Ectodermal cell (in vitro differentiated cells): Measurements from ENCODE around the gene TBC1D24.
A peak's percentile ranks its signal among the peaks of the same experiment; 100 is the strongest.

Experiments
- H3K27ac ChIP-seq: 2 replicates; pipeline ENCODE4 v1.7.0; 2013; ENCODE audit warnings: mild to moderate bottlenecking, low read depth, low read length; ENCODE audit not compliant: insufficient read depth, poor library complexity, severe bottlenecking
- H3K27me3 ChIP-seq: 2 replicates; pipeline ENCODE4 v1.7.0; 2013; ENCODE audit warnings: mild to moderate bottlenecking, low read length; ENCODE audit not compliant: insufficient read depth, control insufficient read depth, poor library complexity, severe bottlenecking
- H3K36me3 ChIP-seq: one replicate; pipeline ENCODE4 v1.7.0; 2013; ENCODE audit warnings: low read length; ENCODE audit not compliant: control insufficient read depth, insufficient read depth
- H3K4me1 ChIP-seq: one replicate; pipeline ENCODE4 v1.7.0; 2013; ENCODE audit warnings: low read length; ENCODE audit not compliant: control insufficient read depth, insufficient read depth
- H3K4me3 ChIP-seq: 2 replicates; pipeline ENCODE4 v1.7.0; 2013; ENCODE audit warnings: low read depth, low read length, control low read depth; ENCODE audit not compliant: insufficient read depth
- H3K9me3 ChIP-seq: 2 replicates; pipeline ENCODE4 v1.7.0; 2013; ENCODE audit warnings: mild to moderate bottlenecking, low read length, moderate library complexity; ENCODE audit not compliant: control insufficient read depth
- WGBS, 2 experiments: methylation state at CpG; one replicate each; pipeline ENCODE4 v1.1.7; 2013; ENCODE audit warnings: missing lambda C conversion rate in 2 of 2; 5-methylcytosine and 5-hydroxymethylcytosine counted together

TBC1D24 gene

GRCh38 chr16:2450535-2450934 lies 24.4 kb upstream of the TBC1D24 start:
- H3K9me3 ChIP-seq = no peaks in the 10 kb centered on the region
- H3K4me3 ChIP-seq = no peak overlapping the region
- 96 to 98% methylated on average over 8 of the region's 8 CpGs for WGBS, 2 experiments
- H3K27me3 ChIP-seq = no peaks in the 10 kb centered on the region
- H3K27ac ChIP-seq = no peak overlapping the region
- no peaks in the 10 kb centered on the region for H3K4me1 ChIP-seq
- peaks cover 65% of the 10 kb centered on the region for H3K36me3 ChIP-seq

- 96% methylated on average over 19 of the region's 19 CpGs for WGBS, 2 experiments
- Histone ChIP-seq H3K36me3 (peaks cover 62% of the 10 kb centered on the region), H3K27me3 (no peaks in the 10 kb centered on the region), H3K4me3 (no peak overlapping the region), H3K9me3 (no peaks in the 10 kb centered on the region), H3K27ac (no peak overlapping the region), H3K4me1 (no peaks in the 10 kb centered on the region)
Observed at GRCh38 chr16:2450975-2451381, 23.9 kb upstream of the TBC1D24 start.

DNA sequence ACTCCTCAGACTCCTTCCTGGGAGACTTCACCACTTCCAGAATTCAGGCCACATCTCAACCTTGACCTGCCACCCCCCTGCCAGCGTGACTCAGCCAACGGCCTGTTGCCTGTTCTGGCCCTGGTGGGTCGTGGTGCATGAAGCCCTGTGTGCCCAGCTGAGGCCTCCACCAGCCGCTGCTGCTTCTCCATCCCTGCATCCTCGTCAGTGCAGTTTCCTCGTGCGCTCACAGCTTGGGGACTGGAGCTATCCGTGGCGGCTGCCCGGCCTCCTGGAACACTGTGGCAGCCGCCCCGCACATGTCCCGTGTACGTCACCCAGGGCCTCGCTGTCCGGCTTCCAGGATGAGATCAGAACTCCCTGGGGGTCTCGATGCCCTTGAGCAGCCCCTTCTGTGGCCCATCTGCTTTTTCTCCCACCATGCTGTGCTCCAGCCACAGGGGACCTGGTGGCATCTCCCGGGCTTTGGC lies 23.0 kb upstream of the TBC1D24 start:
- no peaks in the 10 kb centered on the region for H3K27me3 ChIP-seq
- H3K27ac ChIP-seq = no peak overlapping the region
- peaks cover 63% of the 10 kb centered on the region for H3K36me3 ChIP-seq
- WGBS, 2 experiments = 93 to 96% methylated on average over 18 of the region's 18 CpGs
- H3K9me3 ChIP-seq = no peaks in the 10 kb centered on the region
- no peaks in the 10 kb centered on the region for H3K4me1 ChIP-seq
- H3K4me3 ChIP-seq = no peak overlapping the region

DNA sequence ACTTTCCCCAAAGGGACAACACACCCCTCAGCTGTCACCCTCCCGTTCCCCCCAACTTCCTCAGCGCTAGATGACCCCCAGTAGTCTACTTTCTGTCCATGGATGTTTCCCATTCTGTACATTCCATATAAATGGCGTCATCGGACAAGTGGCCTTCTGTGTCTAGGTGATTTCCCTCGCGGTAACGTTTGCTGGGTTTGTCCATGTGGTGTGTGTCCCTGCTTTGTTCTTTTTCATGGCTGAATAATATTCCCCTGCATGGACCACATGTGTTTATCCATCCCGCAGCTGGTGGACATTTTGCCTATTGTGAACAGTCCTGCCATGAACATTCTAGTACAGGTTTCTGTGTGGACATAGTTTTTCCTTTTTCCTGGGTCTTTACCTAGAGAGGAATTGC lies 22.3 kb upstream of the TBC1D24 start:
- Histone ChIP-seq H3K27me3 (no peaks in the 10 kb centered on the region), H3K36me3 (peaks cover 63% of the 10 kb centered on the region), H3K4me1 (no peaks in the 10 kb centered on the region), H3K27ac (no peak overlapping the region), H3K9me3 (no peaks in the 10 kb centered on the region), H3K4me3 (no peak overlapping the region)
- WGBS, 2 experiments = 96 to 98% methylated on average over 8 of the region's 8 CpGs

- Histone ChIP-seq H3K27ac (no peak overlapping the region), H3K9me3 (no peaks in the 10 kb centered on the region), H3K4me3 (no peak overlapping the region), H3K4me1 (peaks cover 10% of the 10 kb centered on the region), H3K36me3 (peaks cover 45% of the 10 kb centered on the region), H3K27me3 (no peaks in the 10 kb centered on the region)
- 96% methylated on average over 28 of the region's 28 CpGs for WGBS, 2 experiments
Observed at GRCh38 chr16:2455081-2455845, 19.7 kb upstream of the TBC1D24 start.

- H3K4me1 ChIP-seq = peaks cover 19% of the 10 kb centered on the region
- WGBS, 2 experiments = 97% methylated on average over 21 of the region's 21 CpGs
- peaks cover 42% of the 10 kb centered on the region for H3K36me3 ChIP-seq
- no peak overlapping the region for H3K27ac ChIP-seq
- H3K4me3 ChIP-seq = no peak overlapping the region
- H3K9me3 ChIP-seq = no peaks in the 10 kb centered on the region
- H3K27me3 ChIP-seq = no peaks in the 10 kb centered on the region
Observed at GRCh38 chr16:2456551-2457153, 18.3 kb upstream of the TBC1D24 start.

- no peaks in the 10 kb centered on the region for H3K9me3 ChIP-seq
- H3K27me3 ChIP-seq = no peaks in the 10 kb centered on the region
- H3K36me3 ChIP-seq = peaks cover 41% of the 10 kb centered on the region
- peaks cover 19% of the 10 kb centered on the region for H3K4me1 ChIP-seq
- H3K4me3 ChIP-seq = no peak overlapping the region
- 93 to 94% methylated on average over 13 of the region's 13 CpGs for WGBS, 2 experiments
- no peak overlapping the region for H3K27ac ChIP-seq
Observed at GRCh38 chr16:2457267-2457666, 17.7 kb upstream of the TBC1D24 start.

GRCh38 chr16:2457946-2458345 lies 17.0 kb upstream of the TBC1D24 start:
- no peak overlapping the region for H3K27ac ChIP-seq
- peaks cover 19% of the 10 kb centered on the region for H3K4me1 ChIP-seq
- H3K27me3 ChIP-seq = no peaks in the 10 kb centered on the region
- H3K36me3 ChIP-seq = peaks cover 34% of the 10 kb centered on the region
- 89 to 90% methylated on average over 7 of the region's 7 CpGs for WGBS, 2 experiments
- no peak overlapping the region for H3K4me3 ChIP-seq
- H3K9me3 ChIP-seq = no peaks in the 10 kb centered on the region

DNA sequence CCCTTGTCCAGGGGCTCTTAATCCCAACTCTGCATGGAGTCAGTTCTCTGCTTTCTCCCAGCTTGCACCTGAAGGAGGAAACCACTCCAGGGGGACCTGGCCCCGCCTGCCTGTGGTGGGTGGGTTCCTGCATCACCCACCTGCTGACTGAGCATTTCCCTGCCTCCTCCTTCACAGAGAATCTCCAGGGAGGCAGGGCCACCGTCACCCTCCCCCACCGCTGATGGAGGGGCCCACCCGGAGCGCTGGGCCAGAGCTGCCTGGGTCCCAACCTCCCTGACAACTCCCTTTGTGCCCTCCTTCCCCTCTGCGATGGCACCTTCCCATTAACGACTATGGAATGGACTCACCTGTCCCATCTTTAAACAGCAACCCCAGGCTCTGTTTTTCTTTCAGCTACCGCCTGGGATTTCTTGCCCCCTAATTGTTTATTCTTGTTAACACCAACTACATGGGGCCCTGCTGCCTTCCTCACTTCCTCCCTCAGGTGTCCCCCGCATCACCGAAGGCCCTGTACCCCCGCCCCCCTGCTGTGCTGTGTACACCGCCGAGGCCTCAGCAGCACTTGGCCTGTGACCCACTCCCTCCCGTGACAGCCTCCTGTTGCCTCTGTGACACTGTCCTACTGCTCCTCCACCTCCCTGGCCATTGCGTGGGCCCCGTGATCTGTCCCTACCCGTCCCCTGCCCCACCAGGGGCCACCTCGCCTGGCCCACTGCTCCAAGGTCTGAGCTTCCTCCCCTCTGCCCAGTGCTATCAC lies 15.9 kb upstream of the TBC1D24 start:
- H3K27me3 ChIP-seq = no peaks in the 10 kb centered on the region
- peak overlapping the region; percentile 82 for H3K4me3 ChIP-seq
- peaks cover 23% of the 10 kb centered on the region for H3K36me3 ChIP-seq
- peaks cover 19% of the 10 kb centered on the region for H3K4me1 ChIP-seq
- H3K27ac ChIP-seq = no peak overlapping the region
- 29 to 30% methylated on average over 18 of the region's 18 CpGs for WGBS, 2 experiments
- no peaks in the 10 kb centered on the region for H3K9me3 ChIP-seq
